Neural cell (in vitro differentiated cells): ENCODE measurements around the gene CLSTN2. TPM values are rescaled to one million over a fixed set of nuclear protein-coding genes. Genes with fewer than 3 reads are reported as not detected.

Source experiments
- H2AFZ ChIP-seq: fragments of 200-600, 300-800 bp; sonication (generic), shearing (Covaris generic); 2 replicates; pipeline ENCODE4 v1.6.0; 2014; ENCODE audit warnings: low read depth, mild to moderate bottlenecking, antibody characterized with exemption, low read length, moderate library complexity
- H3F3A ChIP-seq: fragments of 200-600 bp; shearing (Covaris generic); 2 replicates; pipeline ENCODE4 v1.6.1; 2016; ENCODE audit warnings: mild to moderate bottlenecking, moderate library complexity, mixed read lengths, antibody characterized with exemption, low read length; ENCODE audit not compliant: insufficient read depth, poor library complexity, severe bottlenecking
- H3K27ac ChIP-seq: fragments of 200-600, 300-800 bp; sonication (generic), shearing (Covaris generic); 2 replicates; pipeline ENCODE4 v1.5.1; 2014; ENCODE audit warnings: mild to moderate bottlenecking, low read length, moderate library complexity
- H3K27me3 ChIP-seq: fragments of 300-800, 200-600 bp; sonication (generic), shearing (Covaris generic); 2 replicates; pipeline ENCODE4 v1.6.0; 2014; ENCODE audit warnings: mild to moderate bottlenecking, low read depth, low read length, moderate library complexity; ENCODE audit not compliant: insufficient read depth
- H3K36me3 ChIP-seq: fragments of 300-800, 200-600 bp; sonication (generic), shearing (Covaris generic); 2 replicates; pipeline ENCODE4 v1.5.1; 2014; ENCODE audit warnings: mild to moderate bottlenecking, antibody characterized with exemption, low read length, moderate library complexity; ENCODE audit not compliant: insufficient read depth
- H3K4me2 ChIP-seq: fragments of 300-800, 200-600 bp; sonication (generic), shearing (Covaris generic); 2 replicates; pipeline ENCODE4 v1.6.0; 2014; ENCODE audit warnings: mild to moderate bottlenecking, low read length
- H3K4me3 ChIP-seq: fragments of 300-800, 200-600 bp; sonication (generic), shearing (Covaris generic); 2 replicates; pipeline ENCODE4 v1.5.1; 2014; ENCODE audit warnings: mild to moderate bottlenecking, low read length, moderate library complexity
- H3K79me2 ChIP-seq: fragments of 200-600 bp; shearing (Covaris generic); replicated peaks from 2 replicates; pipeline ENCODE4 v1.6.0; 2014; ENCODE audit warnings: mild to moderate bottlenecking, low read length, moderate library complexity; ENCODE audit not compliant: insufficient read depth
- H3K9ac ChIP-seq: fragments of 300-800, 200-600 bp; sonication (generic), shearing (Covaris generic); 2 replicates; pipeline ENCODE4 v1.6.1; 2016; ENCODE audit warnings: mild to moderate bottlenecking, low read length, mixed read lengths
- H3K9me2 ChIP-seq: fragments of 200-600 bp; shearing (Covaris generic); 2 replicates; pipeline ENCODE4 v1.6.1; 2016; ENCODE audit warnings: mild to moderate bottlenecking, low read length, mixed read lengths; ENCODE audit not compliant: insufficient read depth
- H3K9me3 ChIP-seq: fragments of 200-600, 300-800 bp; sonication (generic), shearing (Covaris generic); 2 replicates; pipeline ENCODE4 v1.6.1; 2016; ENCODE audit warnings: mild to moderate bottlenecking, mixed run types, low read length, moderate library complexity, mixed read lengths
- H4K20me1 ChIP-seq: fragments of 200-600 bp; shearing (Covaris generic); 2 replicates; pipeline ENCODE4 v1.6.1; 2016; ENCODE audit warnings: mild to moderate bottlenecking, mixed run types; ENCODE audit not compliant: insufficient read depth
- CTCF ChIP-seq: fragments of 450-650 bp; IDR thresholded peaks from 2 replicates; pipeline ENCODE4 v1.5.1; 2014; ENCODE audit warnings: antibody characterized with exemption, mild to moderate bottlenecking, moderate library complexity; ENCODE audit not compliant: poor library complexity, severe bottlenecking
- EP300 ChIP-seq: fragments of 450-650 bp; conservative IDR thresholded peaks from 2 replicates; pipeline ENCODE4 v1.6.1; 2014; ENCODE audit warnings: antibody characterized with exemption, mild to moderate bottlenecking, moderate library complexity; ENCODE audit not compliant: poor library complexity, severe bottlenecking
- EZH2 ChIP-seq: fragments of 200-600, 300-800 bp; shearing (Covaris generic), sonication (generic); IDR thresholded peaks from 2 replicates; pipeline ENCODE4 v1.6.1; 2014; ENCODE audit warnings: antibody characterized with exemption, low read length, borderline replicate concordance, mild to moderate bottlenecking; ENCODE audit not compliant: insufficient read depth, poor library complexity, severe bottlenecking
- MXI1 ChIP-seq: fragments of 450-650 bp; conservative IDR thresholded peaks from 2 replicates; pipeline ENCODE4 v1.6.1; 2014; ENCODE audit warnings: antibody characterized with exemption, mild to moderate bottlenecking; ENCODE audit not compliant: poor library complexity, severe bottlenecking
- POLR2AphosphoS5 ChIP-seq: IDR thresholded peaks from 2 replicates; pipeline ENCODE4 v1.6.1; 2012
- RAD21 ChIP-seq: fragments of 450-650 bp; conservative IDR thresholded peaks from 2 replicates; pipeline ENCODE4 v1.6.1; 2014; ENCODE audit warnings: antibody characterized with exemption, mild to moderate bottlenecking, moderate library complexity
- REST ChIP-seq: IDR thresholded peaks from 2 replicates; pipeline ENCODE4 v1.6.1; 2012; ENCODE audit warnings: borderline replicate concordance
- SMC3 ChIP-seq: fragments of 450-650 bp; conservative IDR thresholded peaks from 2 replicates; pipeline ENCODE4 v1.6.1; 2014; ENCODE audit warnings: antibody characterized with exemption, mild to moderate bottlenecking, moderate library complexity; ENCODE audit not compliant: poor library complexity
- TAF1 ChIP-seq: IDR thresholded peaks from 2 replicates; pipeline ENCODE4 v1.6.1; 2012; ENCODE audit warnings: low read depth
- polyA plus RNA-seq: library from polyadenylated mRNA; depleted of rRNA; stranded (reverse); fragments of >200 nt; gene quantifications from 2 replicates; pipeline ENCODE4 v1.2.3, GENCODE V29; 2014

CLSTN2 gene
- polyA plus RNA-seq, 1 donor from 2014 or later, result 10.7 TPM

- no peak for TF ChIP-seq EP300
- no peak for TF ChIP-seq POLR2AphosphoS5
- TF ChIP-seq EZH2, result no peak
- TF ChIP-seq MXI1, result no peak
- no peak for TF ChIP-seq RAD21
- TF ChIP-seq TAF1, result no peak
- no peak for TF ChIP-seq REST
- TF ChIP-seq CTCF, result no peak
- no peak for TF ChIP-seq SMC3
- Histone ChIP-seq H3K27me3 (no peaks in the 10 kb centered on the region), H2AFZ (no peak overlapping the region), H3K9ac (no peak overlapping the region), H3K4me2 (no peak overlapping the region), H3K4me3 (no peak overlapping the region), H3K27ac (no peak overlapping the region), H3K9me3 (no peaks in the 10 kb centered on the region), H3K79me2 (no peaks in the 10 kb centered on the region), H4K20me1 (no peaks in the 10 kb centered on the region), H3F3A (no peaks in the 10 kb centered on the region), H3K36me3 (no peaks in the 10 kb centered on the region), H3K9me2 (no peaks in the 10 kb centered on the region)
Measured at GRCh38 chr3:140091143-140091542, 156.2 kb downstream of the CLSTN2 start.

GRCh38 chr3:140092848-140093536, 158.0 kb downstream of the CLSTN2 start:
- no peak for TF ChIP-seq RAD21
- no peak for TF ChIP-seq TAF1
- no peak for TF ChIP-seq REST
- TF ChIP-seq EP300, result no peak
- no peak for TF ChIP-seq POLR2AphosphoS5
- TF ChIP-seq SMC3, result no peak
- no peak for TF ChIP-seq MXI1
- TF ChIP-seq CTCF, result no peak
- no peak for TF ChIP-seq EZH2
- no peak overlapping the region for H3K4me2 ChIP-seq
- no peaks in the 10 kb centered on the region for H3K27me3 ChIP-seq

More at GRCh38 chr3:140092848-140093536, 158.0 kb downstream of the CLSTN2 start:
- Histone ChIP-seq H3K9ac (no peak overlapping the region), H4K20me1 (no peaks in the 10 kb centered on the region), H3F3A (no peaks in the 10 kb centered on the region), H3K79me2 (no peaks in the 10 kb centered on the region), H3K9me2 (no peaks in the 10 kb centered on the region), H3K9me3 (no peaks in the 10 kb centered on the region), H3K27ac (no peak overlapping the region), H3K4me3 (no peak overlapping the region), H3K36me3 (no peaks in the 10 kb centered on the region), H2AFZ (no peak overlapping the region)
